ENCODE data around the gene NRXN3.

The NRXN3 gene

DNA sequence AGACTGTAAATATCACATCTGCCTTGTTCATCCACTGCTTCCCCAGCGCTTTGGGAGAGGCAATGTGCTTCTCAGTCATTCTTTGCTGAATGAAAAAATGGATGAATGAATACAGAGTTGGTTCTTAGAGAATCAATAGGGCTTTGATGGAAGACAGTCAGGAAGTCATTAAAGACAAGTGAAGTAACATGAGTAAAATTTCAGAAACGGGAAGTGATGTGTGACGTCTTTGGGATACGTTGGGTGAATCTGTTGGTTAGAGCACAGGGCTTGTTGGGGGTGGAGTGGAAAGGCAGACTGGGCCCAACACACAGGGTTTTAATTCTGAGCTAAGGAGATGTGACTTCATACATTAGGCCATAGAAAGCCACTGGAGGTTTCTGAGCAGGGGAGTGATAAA is 39.0 kb upstream of the NRXN3 start:
- TF ChIP-seq SP1 (IDR thresholded peaks at IDR 0.05) (no peak), ELF4 (IDR thresholded peaks at IDR 0.05) (no peak), FOXM1 (IDR thresholded peaks at IDR 0.05; ENCODE audit: borderline replicate concordance) (no peak), BHLHE40 (IDR thresholded peaks at IDR 0.05; ENCODE audit: borderline replicate concordance) (no peak), LEF1 (IDR thresholded peaks at IDR 0.05; ENCODE audit: borderline replicate concordance) (no peak), FOXK2 (IDR thresholded peaks at IDR 0.05) (no peak), ARNT (IDR thresholded peaks at IDR 0.05) (no peak), TARDBP (IDR thresholded peaks at IDR 0.05) (no peak), L3MBTL2 (conservative IDR thresholded peaks at IDR 0.05) (no peak), HDGF (IDR thresholded peaks at IDR 0.05; ENCODE audit: borderline replicate concordance) (no peak), NFRKB (IDR thresholded peaks at IDR 0.05) (no peak), SUZ12 (IDR thresholded peaks at IDR 0.05) (no peak), FOXA1 (IDR thresholded peaks at IDR 0.05) (no peak), CTBP1 (IDR thresholded peaks at IDR 0.05; ENCODE audit: borderline replicate concordance) (no peak)
- TF ChIP-seq, protein P1, sequence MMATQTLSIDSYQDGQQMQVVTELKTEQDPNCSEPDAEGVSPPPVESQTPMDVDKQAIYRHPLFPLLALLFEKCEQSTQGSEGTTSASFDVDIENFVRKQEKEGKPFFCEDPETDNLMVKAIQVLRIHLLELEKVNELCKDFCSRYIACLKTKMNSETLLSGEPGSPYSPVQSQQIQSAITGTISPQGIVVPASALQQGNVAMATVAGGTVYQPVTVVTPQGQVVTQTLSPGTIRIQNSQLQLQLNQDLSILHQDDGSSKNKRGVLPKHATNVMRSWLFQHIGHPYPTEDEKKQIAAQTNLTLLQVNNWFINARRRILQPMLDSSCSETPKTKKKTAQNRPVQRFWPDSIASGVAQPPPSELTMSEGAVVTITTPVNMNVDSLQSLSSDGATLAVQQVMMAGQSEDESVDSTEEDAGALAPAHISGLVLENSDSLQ (IDR thresholded peaks at IDR 0.05) = no peak
- no peak for DNase-seq (ENCODE audit: extremely low spot score)
- ChIA-PET POLR2A (no interaction called here), CTCF (interaction anchor here (0.6 kb wide), 1 partner anchor 1346 kb away, joined by 3 read pairs; no protein-coding TSS in a partner anchor)

DNA sequence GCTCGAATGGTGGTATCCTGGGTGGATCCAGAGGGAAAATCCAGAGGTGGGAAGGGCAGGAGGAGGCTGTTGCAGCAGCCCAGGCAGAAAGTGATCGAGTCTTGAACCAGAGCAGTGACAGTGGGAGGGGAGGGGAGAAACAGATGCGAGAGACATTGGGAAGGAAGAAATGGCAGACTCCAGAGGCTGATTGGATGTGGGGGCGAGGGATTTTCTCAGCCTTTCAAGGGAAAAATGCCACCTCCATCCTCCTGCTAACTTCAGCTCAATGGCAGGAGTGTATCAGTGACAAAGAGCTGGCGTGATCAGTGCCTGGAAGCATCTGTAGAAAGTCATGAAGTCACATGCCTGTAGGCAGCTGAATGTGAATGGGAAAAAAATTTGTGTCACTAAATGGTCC is 38.6 kb upstream of the NRXN3 start:
- TF ChIP-seq ELF4 (IDR thresholded peaks at IDR 0.05) = no peak
- TF ChIP-seq FOXA1 (IDR thresholded peaks at IDR 0.05) = no peak
- no peak for TF ChIP-seq NFRKB (IDR thresholded peaks at IDR 0.05)
- TF ChIP-seq L3MBTL2 (conservative IDR thresholded peaks at IDR 0.05) = no peak
- no peak for TF ChIP-seq HDGF (IDR thresholded peaks at IDR 0.05; ENCODE audit: borderline replicate concordance)
- ChIA-PET CTCF (interaction anchor here (0.6 kb wide), 1 partner anchor 1347 kb away, joined by 3 read pairs; no protein-coding TSS in a partner anchor), POLR2A (no interaction called here)
- DNase-seq (ENCODE audit: extremely low spot score) = no peak

DNA sequence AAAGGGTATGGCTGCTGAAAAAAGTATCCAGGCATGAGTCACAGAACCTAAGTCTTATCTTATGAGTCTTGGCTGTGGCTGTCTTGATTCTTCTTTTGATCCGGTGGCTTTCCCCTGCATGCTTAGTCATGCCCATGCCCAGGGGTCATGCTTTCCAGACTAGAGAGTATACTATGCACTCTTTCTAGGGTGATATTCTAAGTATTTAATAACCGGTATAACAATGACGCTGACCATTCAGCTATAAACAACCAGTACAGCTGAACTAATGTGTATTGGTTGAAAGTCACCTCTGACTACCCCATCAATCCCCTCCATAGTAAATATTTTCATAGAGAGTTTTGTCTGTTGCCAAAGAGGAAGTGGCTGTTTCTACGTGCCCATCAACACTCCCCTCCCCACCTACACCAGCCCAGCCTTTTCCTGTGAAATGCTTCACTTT is 34.7 kb upstream of the NRXN3 start:
- ChIA-PET CTCF (no interaction called here), POLR2A (no interaction called here)
- TF ChIP-seq FOXM1 (IDR thresholded peaks at IDR 0.05; ENCODE audit: borderline replicate concordance) = no peak
- no peak for TF ChIP-seq HDGF (IDR thresholded peaks at IDR 0.05; ENCODE audit: borderline replicate concordance)
- no peak for TF ChIP-seq ELF4 (IDR thresholded peaks at IDR 0.05)
- TF ChIP-seq CTBP1 (IDR thresholded peaks at IDR 0.05; ENCODE audit: borderline replicate concordance) = no peak
- TF ChIP-seq ZNF384 (IDR thresholded peaks at IDR 0.05) = no peak
- TF ChIP-seq L3MBTL2 (conservative IDR thresholded peaks at IDR 0.05) = no peak
- TF ChIP-seq, protein P1 (IDR thresholded peaks at IDR 0.05) = no peak
- no peak for TF ChIP-seq BHLHE40 (IDR thresholded peaks at IDR 0.05; ENCODE audit: borderline replicate concordance)
- TF ChIP-seq LEF1 (IDR thresholded peaks at IDR 0.05; ENCODE audit: borderline replicate concordance) = no peak
- TF ChIP-seq NFRKB (IDR thresholded peaks at IDR 0.05) = no peak
- DNase-seq (ENCODE audit: extremely low spot score) = no peak

DNA sequence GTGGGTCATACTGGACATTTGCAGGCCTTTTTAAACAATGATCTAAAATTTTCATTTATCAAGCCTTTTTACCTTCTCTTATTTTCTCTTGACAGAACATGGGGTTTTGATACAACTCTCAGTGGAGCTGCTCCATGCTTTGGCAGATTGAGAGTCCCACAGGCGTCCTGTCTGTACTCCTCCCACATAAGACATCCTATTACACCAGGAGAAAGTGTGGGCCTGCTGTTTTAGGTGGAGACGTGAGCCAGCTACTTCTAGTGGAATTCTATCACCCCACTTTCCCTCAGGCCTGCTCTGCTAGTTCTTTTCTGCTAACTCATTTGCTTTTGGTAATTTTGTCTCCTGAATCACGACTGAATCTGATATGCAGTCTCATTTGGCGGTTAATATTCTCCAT is 33.5 kb upstream of the NRXN3 start:
- TF ChIP-seq FOXA1 (IDR thresholded peaks at IDR 0.05) (no peak), ELF4 (IDR thresholded peaks at IDR 0.05) (no peak), FOXK2 (IDR thresholded peaks at IDR 0.05) (no peak), ZNF384 (IDR thresholded peaks at IDR 0.05) (no peak), L3MBTL2 (conservative IDR thresholded peaks at IDR 0.05) (no peak), TARDBP (IDR thresholded peaks at IDR 0.05) (no peak), FOXM1 (IDR thresholded peaks at IDR 0.05; ENCODE audit: borderline replicate concordance) (no peak), ARNT (IDR thresholded peaks at IDR 0.05) (no peak), HDGF (IDR thresholded peaks at IDR 0.05; ENCODE audit: borderline replicate concordance) (no peak), BHLHE40 (IDR thresholded peaks at IDR 0.05; ENCODE audit: borderline replicate concordance) (no peak), LEF1 (IDR thresholded peaks at IDR 0.05; ENCODE audit: borderline replicate concordance) (no peak), SUZ12 (IDR thresholded peaks at IDR 0.05) (no peak), CTBP1 (IDR thresholded peaks at IDR 0.05; ENCODE audit: borderline replicate concordance) (no peak), NFRKB (IDR thresholded peaks at IDR 0.05) (no peak)
- TF ChIP-seq, protein P1 (IDR thresholded peaks at IDR 0.05) = no peak
- ChIA-PET POLR2A (no interaction called here), CTCF (no interaction called here)
- DNase-seq (ENCODE audit: extremely low spot score) = no peak

DNA sequence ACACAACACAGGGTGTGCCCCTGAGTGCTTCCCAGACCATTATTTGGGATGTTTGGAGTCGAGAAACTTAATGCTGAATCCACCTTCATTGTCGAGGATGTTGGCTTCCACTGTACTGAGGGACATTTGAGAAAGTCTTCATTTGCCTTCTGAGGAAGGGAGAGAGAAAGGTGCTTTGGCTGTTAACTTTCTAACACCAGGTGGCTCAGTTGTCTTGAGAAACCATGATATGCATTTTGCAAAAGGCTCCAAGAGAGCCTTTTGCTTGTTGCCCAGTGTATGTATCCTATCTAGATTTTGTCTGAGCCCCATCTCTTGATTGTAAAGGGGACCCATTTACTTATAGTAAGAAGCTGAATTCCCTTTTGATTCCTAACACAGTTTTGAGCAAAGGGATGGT is 28.6 kb upstream of the NRXN3 start:
- CTCF ChIA-PET = no interaction called here
- no peak for DNase-seq (ENCODE audit: extremely low spot score)
- TF ChIP-seq LEF1 (IDR thresholded peaks at IDR 0.05; ENCODE audit: borderline replicate concordance) (no peak), ELF4 (IDR thresholded peaks at IDR 0.05) (no peak), SP1 (IDR thresholded peaks at IDR 0.05) (no peak), ARNT (IDR thresholded peaks at IDR 0.05) (no peak), FOXA1 (IDR thresholded peaks at IDR 0.05) (no peak), BHLHE40 (IDR thresholded peaks at IDR 0.05; ENCODE audit: borderline replicate concordance) (no peak), FOXK2 (IDR thresholded peaks at IDR 0.05) (no peak), ZNF384 (IDR thresholded peaks at IDR 0.05) (no peak), HDGF (IDR thresholded peaks at IDR 0.05; ENCODE audit: borderline replicate concordance) (no peak), CTBP1 (IDR thresholded peaks at IDR 0.05; ENCODE audit: borderline replicate concordance) (no peak)
- TF ChIP-seq, protein P1 (IDR thresholded peaks at IDR 0.05) = no peak
- POLR2A ChIA-PET = no interaction called here

DNA sequence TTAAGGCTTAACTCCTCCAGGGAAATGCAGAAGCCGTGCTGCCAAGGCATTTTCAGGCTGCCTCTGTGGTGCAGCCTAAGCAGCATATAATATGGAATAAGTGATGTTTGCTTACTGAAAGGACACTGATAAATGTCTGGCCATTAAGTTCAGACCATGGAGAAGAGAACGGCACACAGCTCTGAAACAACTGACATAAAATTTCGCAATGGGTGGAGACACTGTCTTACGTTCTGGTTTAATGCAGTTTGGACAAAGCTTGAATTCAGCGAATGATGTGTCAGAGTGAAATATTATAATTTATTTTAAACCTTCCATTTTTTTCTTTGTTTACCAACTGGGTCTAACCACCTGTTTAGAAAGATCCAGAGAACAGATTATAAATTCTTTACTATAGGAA is 27.2 kb upstream of the NRXN3 start:
- TF ChIP-seq HDGF (IDR thresholded peaks at IDR 0.05; ENCODE audit: borderline replicate concordance) (no peak), ELF4 (IDR thresholded peaks at IDR 0.05) (no peak), L3MBTL2 (conservative IDR thresholded peaks at IDR 0.05) (no peak), SUZ12 (IDR thresholded peaks at IDR 0.05) (no peak), FOXM1 (IDR thresholded peaks at IDR 0.05; ENCODE audit: borderline replicate concordance) (no peak), TARDBP (IDR thresholded peaks at IDR 0.05) (no peak), FOXA1 (IDR thresholded peaks at IDR 0.05) (no peak), FOXK2 (IDR thresholded peaks at IDR 0.05) (no peak), SP1 (IDR thresholded peaks at IDR 0.05) (no peak)
- ChIA-PET CTCF (no interaction called here), POLR2A (no interaction called here)
- DNase-seq (ENCODE audit: extremely low spot score) = no peak

Measured in HEK293T (cell line).